ENCODE results near the gene ARHGAP30.

DNA sequence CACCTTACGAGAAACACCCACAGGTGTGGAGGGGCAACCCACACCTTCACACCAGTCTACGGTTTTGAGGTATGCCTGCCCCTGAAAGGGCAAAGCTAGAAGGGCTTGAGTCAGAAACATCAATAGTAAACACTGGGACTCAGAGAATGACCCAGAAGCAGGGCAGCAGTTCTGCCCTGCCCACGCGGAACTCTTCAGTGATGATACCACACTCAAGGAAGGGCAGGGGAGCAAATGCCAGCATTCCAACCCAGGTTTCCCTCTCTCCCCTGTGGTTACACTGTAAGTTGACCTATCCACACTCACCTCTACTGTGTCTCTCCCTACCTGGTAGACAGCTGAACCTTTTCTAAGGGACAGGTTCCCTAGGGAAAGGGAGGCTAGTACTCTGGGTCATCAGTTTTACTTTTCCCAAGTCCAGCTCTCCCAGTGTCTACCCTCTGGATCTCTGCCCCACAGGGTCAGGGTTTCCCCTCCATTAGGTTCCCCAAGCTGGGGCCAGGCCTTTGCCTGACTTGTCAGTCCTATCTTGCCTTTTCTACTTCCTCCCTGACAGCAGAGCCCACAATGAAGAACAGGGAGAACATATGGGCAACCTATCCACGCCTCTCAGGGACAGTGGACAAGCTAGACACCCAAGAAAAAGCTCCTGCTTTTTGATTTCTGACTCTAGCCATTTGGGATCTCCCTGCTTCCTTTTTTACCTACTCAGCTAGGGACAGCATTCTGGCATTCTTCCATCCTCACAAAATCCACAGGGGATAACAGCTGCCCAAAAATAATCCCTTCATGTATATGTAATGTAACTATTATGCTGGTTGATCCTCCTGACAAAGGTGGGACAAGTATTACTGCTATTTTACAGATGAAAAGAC lies 51.7 kb downstream of the ARHGAP30 start:
- no peak for TF ChIP-seq RAD21 (IDR thresholded peaks at IDR 0.05; ENCODE audit: low read length)
- TF ChIP-seq, protein P1, sequence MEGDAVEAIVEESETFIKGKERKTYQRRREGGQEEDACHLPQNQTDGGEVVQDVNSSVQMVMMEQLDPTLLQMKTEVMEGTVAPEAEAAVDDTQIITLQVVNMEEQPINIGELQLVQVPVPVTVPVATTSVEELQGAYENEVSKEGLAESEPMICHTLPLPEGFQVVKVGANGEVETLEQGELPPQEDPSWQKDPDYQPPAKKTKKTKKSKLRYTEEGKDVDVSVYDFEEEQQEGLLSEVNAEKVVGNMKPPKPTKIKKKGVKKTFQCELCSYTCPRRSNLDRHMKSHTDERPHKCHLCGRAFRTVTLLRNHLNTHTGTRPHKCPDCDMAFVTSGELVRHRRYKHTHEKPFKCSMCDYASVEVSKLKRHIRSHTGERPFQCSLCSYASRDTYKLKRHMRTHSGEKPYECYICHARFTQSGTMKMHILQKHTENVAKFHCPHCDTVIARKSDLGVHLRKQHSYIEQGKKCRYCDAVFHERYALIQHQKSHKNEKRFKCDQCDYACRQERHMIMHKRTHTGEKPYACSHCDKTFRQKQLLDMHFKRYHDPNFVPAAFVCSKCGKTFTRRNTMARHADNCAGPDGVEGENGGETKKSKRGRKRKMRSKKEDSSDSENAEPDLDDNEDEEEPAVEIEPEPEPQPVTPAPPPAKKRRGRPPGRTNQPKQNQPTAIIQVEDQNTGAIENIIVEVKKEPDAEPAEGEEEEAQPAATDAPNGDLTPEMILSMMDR (IDR thresholded peaks at IDR 0.05), result no peak
- TF ChIP-seq GABPA (IDR thresholded peaks at IDR 0.05; ENCODE audit: low read depth), result no peak
- TF ChIP-seq, protein P2, sequence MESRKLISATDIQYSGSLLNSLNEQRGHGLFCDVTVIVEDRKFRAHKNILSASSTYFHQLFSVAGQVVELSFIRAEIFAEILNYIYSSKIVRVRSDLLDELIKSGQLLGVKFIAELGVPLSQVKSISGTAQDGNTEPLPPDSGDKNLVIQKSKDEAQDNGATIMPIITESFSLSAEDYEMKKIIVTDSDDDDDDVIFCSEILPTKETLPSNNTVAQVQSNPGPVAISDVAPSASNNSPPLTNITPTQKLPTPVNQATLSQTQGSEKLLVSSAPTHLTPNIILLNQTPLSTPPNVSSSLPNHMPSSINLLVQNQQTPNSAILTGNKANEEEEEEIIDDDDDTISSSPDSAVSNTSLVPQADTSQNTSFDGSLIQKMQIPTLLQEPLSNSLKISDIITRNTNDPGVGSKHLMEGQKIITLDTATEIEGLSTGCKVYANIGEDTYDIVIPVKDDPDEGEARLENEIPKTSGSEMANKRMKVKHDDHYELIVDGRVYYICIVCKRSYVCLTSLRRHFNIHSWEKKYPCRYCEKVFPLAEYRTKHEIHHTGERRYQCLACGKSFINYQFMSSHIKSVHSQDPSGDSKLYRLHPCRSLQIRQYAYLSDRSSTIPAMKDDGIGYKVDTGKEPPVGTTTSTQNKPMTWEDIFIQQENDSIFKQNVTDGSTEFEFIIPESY (IDR thresholded peaks at IDR 0.05; ENCODE audit: borderline replicate concordance, low read depth), result no peak
- TF ChIP-seq EP300 (IDR thresholded peaks at IDR 0.05; ENCODE audit: borderline replicate concordance in 1 of 2, low read depth in 1 of 2, low read length in 1 of 2), result no peak
- no peak for TF ChIP-seq YY1 (IDR thresholded peaks at IDR 0.05; ENCODE audit: low read depth)
- TF ChIP-seq TAF1 (IDR thresholded peaks at IDR 0.05; ENCODE audit: borderline replicate concordance, low read depth, low read length), result no peak
- no peak for TF ChIP-seq MXI1 (IDR thresholded peaks at IDR 0.05; ENCODE audit: low read depth, low read length)
- TF ChIP-seq, protein P3, sequence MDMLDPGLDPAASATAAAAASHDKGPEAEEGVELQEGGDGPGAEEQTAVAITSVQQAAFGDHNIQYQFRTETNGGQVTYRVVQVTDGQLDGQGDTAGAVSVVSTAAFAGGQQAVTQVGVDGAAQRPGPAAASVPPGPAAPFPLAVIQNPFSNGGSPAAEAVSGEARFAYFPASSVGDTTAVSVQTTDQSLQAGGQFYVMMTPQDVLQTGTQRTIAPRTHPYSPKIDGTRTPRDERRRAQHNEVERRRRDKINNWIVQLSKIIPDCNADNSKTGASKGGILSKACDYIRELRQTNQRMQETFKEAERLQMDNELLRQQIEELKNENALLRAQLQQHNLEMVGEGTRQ (IDR thresholded peaks at IDR 0.05; ENCODE audit: borderline replicate concordance, low read depth, low read length), result no peak
- TF ChIP-seq, protein P4, sequence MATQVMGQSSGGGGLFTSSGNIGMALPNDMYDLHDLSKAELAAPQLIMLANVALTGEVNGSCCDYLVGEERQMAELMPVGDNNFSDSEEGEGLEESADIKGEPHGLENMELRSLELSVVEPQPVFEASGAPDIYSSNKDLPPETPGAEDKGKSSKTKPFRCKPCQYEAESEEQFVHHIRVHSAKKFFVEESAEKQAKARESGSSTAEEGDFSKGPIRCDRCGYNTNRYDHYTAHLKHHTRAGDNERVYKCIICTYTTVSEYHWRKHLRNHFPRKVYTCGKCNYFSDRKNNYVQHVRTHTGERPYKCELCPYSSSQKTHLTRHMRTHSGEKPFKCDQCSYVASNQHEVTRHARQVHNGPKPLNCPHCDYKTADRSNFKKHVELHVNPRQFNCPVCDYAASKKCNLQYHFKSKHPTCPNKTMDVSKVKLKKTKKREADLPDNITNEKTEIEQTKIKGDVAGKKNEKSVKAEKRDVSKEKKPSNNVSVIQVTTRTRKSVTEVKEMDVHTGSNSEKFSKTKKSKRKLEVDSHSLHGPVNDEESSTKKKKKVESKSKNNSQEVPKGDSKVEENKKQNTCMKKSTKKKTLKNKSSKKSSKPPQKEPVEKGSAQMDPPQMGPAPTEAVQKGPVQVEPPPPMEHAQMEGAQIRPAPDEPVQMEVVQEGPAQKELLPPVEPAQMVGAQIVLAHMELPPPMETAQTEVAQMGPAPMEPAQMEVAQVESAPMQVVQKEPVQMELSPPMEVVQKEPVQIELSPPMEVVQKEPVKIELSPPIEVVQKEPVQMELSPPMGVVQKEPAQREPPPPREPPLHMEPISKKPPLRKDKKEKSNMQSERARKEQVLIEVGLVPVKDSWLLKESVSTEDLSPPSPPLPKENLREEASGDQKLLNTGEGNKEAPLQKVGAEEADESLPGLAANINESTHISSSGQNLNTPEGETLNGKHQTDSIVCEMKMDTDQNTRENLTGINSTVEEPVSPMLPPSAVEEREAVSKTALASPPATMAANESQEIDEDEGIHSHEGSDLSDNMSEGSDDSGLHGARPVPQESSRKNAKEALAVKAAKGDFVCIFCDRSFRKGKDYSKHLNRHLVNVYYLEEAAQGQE (IDR thresholded peaks at IDR 0.05; ENCODE audit: low read depth, low read length), result no peak
- no peak for TF ChIP-seq RXRA (IDR thresholded peaks at IDR 0.05; ENCODE audit: borderline replicate concordance, low read depth)
- no peak for TF ChIP-seq POLR2AphosphoS5 (IDR thresholded peaks at IDR 0.05; ENCODE audit: low read depth, low read length)
- TF ChIP-seq CHD2 (IDR thresholded peaks at IDR 0.05; ENCODE audit: low read length, partially characterized antibody), result no peak
- TF ChIP-seq RCOR1 (IDR thresholded peaks at IDR 0.05; ENCODE audit: low read length), result no peak

All from SK-N-SH (cell line).